WERI-Rb-1 (cell line): ENCODE data around the gene DDX11.
"Not testable (repeated sequence)": the region's sequence is repeated elsewhere in the genome, so short reads cannot be mapped to it uniquely, and the experiment has no call there.

Experiments
- DNase-seq: peaks from one replicate; pipeline ENCODE4 v3.0.0-alpha.2; 2020
- H3K27ac ChIP-seq: fragments of 250-450 bp; sonication (Bioruptor Pico); 2 replicates; pipeline ENCODE4 v1.5.1; 2020; ENCODE audit warnings: mild to moderate bottlenecking, moderate library complexity
- H3K27me3 ChIP-seq: fragments of 250-450 bp; sonication (Bioruptor Pico); 2 replicates; pipeline ENCODE4 v1.5.1; 2021; ENCODE audit warnings: mild to moderate bottlenecking, low read depth, moderate library complexity; ENCODE audit not compliant: insufficient read depth, severe bottlenecking
- H3K36me3 ChIP-seq: fragments of 250-450 bp; sonication (Bioruptor Pico); 2 replicates; pipeline ENCODE4 v1.5.1; 2020; ENCODE audit warnings: mild to moderate bottlenecking, moderate library complexity
- H3K4me3 ChIP-seq: 2 replicates; pipeline ENCODE4 v1.5.1; 2011; ENCODE audit warnings: low read depth, mild to moderate bottlenecking, control low read depth, low read length
- H3K9me3 ChIP-seq: fragments of 250-450 bp; sonication (Bioruptor Pico); 2 replicates; pipeline ENCODE4 v1.5.1; 2021; ENCODE audit warnings: mild to moderate bottlenecking, moderate library complexity; ENCODE audit not compliant: severe bottlenecking
- CTCF ChIP-seq: IDR thresholded peaks from 2 replicates; pipeline ENCODE4 v1.5.1; 2011; ENCODE audit warnings: low read depth, mild to moderate bottlenecking, control low read depth, inconsistent platforms, low read length

Gene DDX11

GRCh38 chr12:31117203-31118011 lies 43.7 kb downstream of the DDX11 start:
- H3K4me3 ChIP-seq = peak overlapping the region; percentile 88
- DNase-seq = peak; percentile 71
- H3K27me3 ChIP-seq = no peaks in the 10 kb centered on the region
- peak overlapping the region; percentile 32 for H3K27ac ChIP-seq
- TF ChIP-seq CTCF = peak; percentile 84
- H3K36me3 ChIP-seq = no peaks in the 10 kb centered on the region
- H3K9me3 ChIP-seq = no peaks in the 10 kb centered on the region

GRCh38 chr12:31118347-31119191 lies 44.9 kb downstream of the DDX11 start:
- Histone ChIP-seq H3K36me3 (no peaks in the 10 kb centered on the region), H3K4me3 (peak overlapping the region; percentile 88), H3K9me3 (no peaks in the 10 kb centered on the region), H3K27ac (no peak overlapping the region), H3K27me3 (no peaks in the 10 kb centered on the region)
- DNase-seq = peak; percentile 62
- no peak for TF ChIP-seq CTCF

GRCh38 chr12:31119192-31119802 lies 45.6 kb downstream of the DDX11 start:
- no peak for TF ChIP-seq CTCF
- no peak for DNase-seq
- Histone ChIP-seq H3K4me3 (peak overlapping the region; percentile 88), H3K27ac (no peak overlapping the region), H3K27me3 (no peaks in the 10 kb centered on the region), H3K9me3 (no peaks in the 10 kb centered on the region), H3K36me3 (no peaks in the 10 kb centered on the region)

GRCh38 chr12:31119803-31120211 lies 46.1 kb downstream of the DDX11 start:
- Histone ChIP-seq H3K9me3 (no peaks in the 10 kb centered on the region), H3K4me3 (peak overlapping the region; percentile 88), H3K36me3 (no peaks in the 10 kb centered on the region), H3K27me3 (no peaks in the 10 kb centered on the region), H3K27ac (no peak overlapping the region)
- DNase-seq = no peak
- TF ChIP-seq CTCF = no peak

GRCh38 chr12:31120392-31121008 lies 46.8 kb downstream of the DDX11 start:
- H3K36me3 ChIP-seq = no peaks in the 10 kb centered on the region
- H3K27ac ChIP-seq = no peak overlapping the region
- no peaks in the 10 kb centered on the region for H3K9me3 ChIP-seq
- no peak for TF ChIP-seq CTCF
- peak overlapping the region; percentile 88 for H3K4me3 ChIP-seq
- no peaks in the 10 kb centered on the region for H3K27me3 ChIP-seq
- no peak for DNase-seq

GRCh38 chr12:31121022-31121728 lies 47.5 kb downstream of the DDX11 start:
- not testable (repeated sequence) for DNase-seq, H3K27ac ChIP-seq, H3K36me3 ChIP-seq, H3K9me3 ChIP-seq, H3K27me3 ChIP-seq, H3K4me3 ChIP-seq
